ENCODE measurements around the gene RIN1. TPM values are rescaled to one million over a fixed set of nuclear protein-coding genes. Genes with fewer than 3 reads are reported as not detected.
A peak's percentile ranks its signal among the peaks of the same experiment; 100 is the strongest.

Gene RIN1
- total and polyA plus RNA-seq, 2 of the 13 experiments (the other 11 are each of a cell fraction or from before 2014, with no cell fraction given) = 2.4 to 4.1 TPM

DNA sequence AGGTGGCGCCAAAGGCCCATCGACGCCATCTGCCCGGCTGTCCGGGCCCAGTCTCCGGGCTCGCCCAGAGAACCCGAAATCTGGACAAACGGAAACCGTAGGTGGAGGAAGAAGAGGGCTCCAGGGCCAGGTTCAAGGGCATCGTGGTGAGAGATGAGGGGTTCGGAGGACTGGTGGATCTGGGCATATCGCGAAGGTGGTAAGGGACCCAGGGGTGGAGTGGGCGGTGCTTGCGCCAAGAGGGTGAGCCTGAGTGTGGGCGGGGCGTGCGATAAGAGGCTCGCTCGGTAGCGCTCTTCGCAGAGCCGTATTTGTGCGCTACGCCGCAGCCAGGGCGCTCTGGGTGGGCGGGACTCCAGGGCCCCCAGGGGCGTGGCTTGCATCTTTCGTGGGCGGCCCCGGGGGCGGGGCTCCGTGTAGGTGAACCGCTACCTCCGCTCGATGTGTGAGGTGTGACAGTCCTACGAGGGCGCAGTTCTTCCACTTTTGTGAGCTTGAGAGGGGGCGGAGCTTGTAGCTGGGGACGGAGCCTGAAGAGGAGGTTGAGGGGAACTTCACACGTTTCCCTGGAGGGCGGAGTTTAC, 24.2 kb downstream of the RIN1 start (continued):
- TF ChIP-seq, protein P1, sequence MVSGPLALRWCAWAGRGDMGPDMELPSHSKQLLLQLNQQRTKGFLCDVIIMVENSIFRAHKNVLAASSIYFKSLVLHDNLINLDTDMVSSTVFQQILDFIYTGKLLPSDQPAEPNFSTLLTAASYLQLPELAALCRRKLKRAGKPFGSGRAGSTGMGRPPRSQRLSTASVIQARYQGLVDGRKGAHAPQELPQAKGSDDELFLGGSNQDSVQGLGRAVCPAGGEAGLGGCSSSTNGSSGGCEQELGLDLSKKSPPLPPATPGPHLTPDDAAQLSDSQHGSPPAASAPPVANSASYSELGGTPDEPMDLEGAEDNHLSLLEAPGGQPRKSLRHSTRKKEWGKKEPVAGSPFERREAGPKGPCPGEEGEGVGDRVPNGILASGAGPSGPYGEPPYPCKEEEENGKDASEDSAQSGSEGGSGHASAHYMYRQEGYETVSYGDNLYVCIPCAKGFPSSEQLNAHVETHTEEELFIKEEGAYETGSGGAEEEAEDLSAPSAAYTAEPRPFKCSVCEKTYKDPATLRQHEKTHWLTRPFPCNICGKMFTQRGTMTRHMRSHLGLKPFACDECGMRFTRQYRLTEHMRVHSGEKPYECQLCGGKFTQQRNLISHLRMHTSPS (CRISPR knock-in tag; IDR thresholded peaks at IDR 0.05; ENCODE audit: low read depth) = peak; percentile 18; the same call in 1 of the 2 replicates
- TF ChIP-seq, protein P2, sequence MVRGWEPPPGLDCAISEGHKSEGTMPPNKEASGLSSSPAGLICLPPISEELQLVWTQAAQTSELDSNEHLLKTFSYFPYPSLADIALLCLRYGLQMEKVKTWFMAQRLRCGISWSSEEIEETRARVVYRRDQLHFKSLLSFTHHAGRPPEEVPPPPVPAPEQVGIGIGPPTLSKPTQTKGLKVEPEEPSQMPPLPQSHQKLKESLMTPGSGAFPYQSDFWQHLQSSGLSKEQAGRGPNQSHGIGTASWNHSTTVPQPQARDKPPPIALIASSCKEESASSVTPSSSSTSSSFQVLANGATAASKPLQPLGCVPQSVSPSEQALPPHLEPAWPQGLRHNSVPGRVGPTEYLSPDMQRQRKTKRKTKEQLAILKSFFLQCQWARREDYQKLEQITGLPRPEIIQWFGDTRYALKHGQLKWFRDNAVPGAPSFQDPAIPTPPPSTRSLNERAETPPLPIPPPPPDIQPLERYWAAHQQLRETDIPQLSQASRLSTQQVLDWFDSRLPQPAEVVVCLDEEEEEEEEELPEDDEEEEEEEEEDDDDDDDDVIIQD (CRISPR knock-in tag; IDR thresholded peaks at IDR 0.05; ENCODE audit: low read depth) = no peak; the same call in 1 of the 2 replicates
- TF ChIP-seq ZFP41 (CRISPR knock-in tag; IDR thresholded peaks at IDR 0.05; ENCODE audit: borderline replicate concordance) (0 out of 2 replicates have a peak, but pooled peaks have one; percentile 75), ISX (CRISPR knock-in tag; conservative IDR thresholded peaks at IDR 0.05) (no peak), ZNF674 (CRISPR knock-in tag; IDR thresholded peaks at IDR 0.05; ENCODE audit: low read depth) (no peak), RCOR2 (CRISPR knock-in tag; IDR thresholded peaks at IDR 0.05) (no peak), ZNF605 (CRISPR knock-in tag; IDR thresholded peaks at IDR 0.05) (peak; percentile 72; the same call in 1 of the 2 replicates), ZNF713 (CRISPR knock-in tag; IDR thresholded peaks at IDR 0.05) (no peak), NFE2L1 (CRISPR knock-in tag; IDR thresholded peaks at IDR 0.05; ENCODE audit: borderline replicate concordance) (no peak), THYN1 (CRISPR knock-in tag; IDR thresholded peaks at IDR 0.05; ENCODE audit: borderline replicate concordance, low read depth) (no peak), ZFX (CRISPR knock-in tag; IDR thresholded peaks at IDR 0.05; ENCODE audit: low read depth) (peak; percentile 85), ZNF232 (CRISPR knock-in tag; IDR thresholded peaks at IDR 0.05; ENCODE audit: borderline replicate concordance) (no peak), TEAD3 (CRISPR knock-in tag; optimal IDR thresholded peaks at IDR 0.05; ENCODE audit: borderline replicate concordance) (no peak), PRPF4 (IDR thresholded peaks at IDR 0.05; ENCODE audit: low read depth, low read length, poor library complexity, severe bottlenecking) (no peak), ZNF780A (CRISPR knock-in tag; IDR thresholded peaks at IDR 0.05) (no peak)
- TF ChIP-seq, protein P3, sequence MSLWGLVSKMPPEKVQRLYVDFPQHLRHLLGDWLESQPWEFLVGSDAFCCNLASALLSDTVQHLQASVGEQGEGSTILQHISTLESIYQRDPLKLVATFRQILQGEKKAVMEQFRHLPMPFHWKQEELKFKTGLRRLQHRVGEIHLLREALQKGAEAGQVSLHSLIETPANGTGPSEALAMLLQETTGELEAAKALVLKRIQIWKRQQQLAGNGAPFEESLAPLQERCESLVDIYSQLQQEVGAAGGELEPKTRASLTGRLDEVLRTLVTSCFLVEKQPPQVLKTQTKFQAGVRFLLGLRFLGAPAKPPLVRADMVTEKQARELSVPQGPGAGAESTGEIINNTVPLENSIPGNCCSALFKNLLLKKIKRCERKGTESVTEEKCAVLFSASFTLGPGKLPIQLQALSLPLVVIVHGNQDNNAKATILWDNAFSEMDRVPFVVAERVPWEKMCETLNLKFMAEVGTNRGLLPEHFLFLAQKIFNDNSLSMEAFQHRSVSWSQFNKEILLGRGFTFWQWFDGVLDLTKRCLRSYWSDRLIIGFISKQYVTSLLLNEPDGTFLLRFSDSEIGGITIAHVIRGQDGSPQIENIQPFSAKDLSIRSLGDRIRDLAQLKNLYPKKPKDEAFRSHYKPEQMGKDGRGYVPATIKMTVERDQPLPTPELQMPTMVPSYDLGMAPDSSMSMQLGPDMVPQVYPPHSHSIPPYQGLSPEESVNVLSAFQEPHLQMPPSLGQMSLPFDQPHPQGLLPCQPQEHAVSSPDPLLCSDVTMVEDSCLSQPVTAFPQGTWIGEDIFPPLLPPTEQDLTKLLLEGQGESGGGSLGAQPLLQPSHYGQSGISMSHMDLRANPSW (CRISPR knock-in tag; IDR thresholded peaks at IDR 0.05; ENCODE audit: borderline replicate concordance) = peak; percentile 78; the same call in 1 of the 2 replicates
- TF ChIP-seq, protein P4, sequence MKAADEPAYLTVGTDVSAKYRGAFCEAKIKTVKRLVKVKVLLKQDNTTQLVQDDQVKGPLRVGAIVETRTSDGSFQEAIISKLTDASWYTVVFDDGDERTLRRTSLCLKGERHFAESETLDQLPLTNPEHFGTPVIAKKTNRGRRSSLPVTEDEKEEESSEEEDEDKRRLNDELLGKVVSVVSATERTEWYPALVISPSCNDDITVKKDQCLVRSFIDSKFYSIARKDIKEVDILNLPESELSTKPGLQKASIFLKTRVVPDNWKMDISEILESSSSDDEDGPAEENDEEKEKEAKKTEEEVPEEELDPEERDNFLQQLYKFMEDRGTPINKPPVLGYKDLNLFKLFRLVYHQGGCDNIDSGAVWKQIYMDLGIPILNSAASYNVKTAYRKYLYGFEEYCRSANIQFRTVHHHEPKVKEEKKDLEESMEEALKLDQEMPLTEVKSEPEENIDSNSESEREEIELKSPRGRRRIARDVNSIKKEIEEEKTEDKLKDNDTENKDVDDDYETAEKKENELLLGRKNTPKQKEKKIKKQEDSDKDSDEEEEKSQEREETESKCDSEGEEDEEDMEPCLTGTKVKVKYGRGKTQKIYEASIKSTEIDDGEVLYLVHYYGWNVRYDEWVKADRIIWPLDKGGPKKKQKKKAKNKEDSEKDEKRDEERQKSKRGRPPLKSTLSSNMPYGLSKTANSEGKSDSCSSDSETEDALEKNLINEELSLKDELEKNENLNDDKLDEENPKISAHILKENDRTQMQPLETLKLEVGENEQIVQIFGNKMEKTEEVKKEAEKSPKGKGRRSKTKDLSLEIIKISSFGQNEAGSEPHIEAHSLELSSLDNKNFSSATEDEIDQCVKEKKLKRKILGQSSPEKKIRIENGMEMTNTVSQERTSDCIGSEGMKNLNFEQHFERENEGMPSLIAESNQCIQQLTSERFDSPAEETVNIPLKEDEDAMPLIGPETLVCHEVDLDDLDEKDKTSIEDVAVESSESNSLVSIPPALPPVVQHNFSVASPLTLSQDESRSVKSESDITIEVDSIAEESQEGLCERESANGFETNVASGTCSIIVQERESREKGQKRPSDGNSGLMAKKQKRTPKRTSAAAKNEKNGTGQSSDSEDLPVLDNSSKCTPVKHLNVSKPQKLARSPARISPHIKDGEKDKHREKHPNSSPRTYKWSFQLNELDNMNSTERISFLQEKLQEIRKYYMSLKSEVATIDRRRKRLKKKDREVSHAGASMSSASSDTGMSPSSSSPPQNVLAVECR (CRISPR knock-in tag; IDR thresholded peaks at IDR 0.05; ENCODE audit: borderline replicate concordance) = peak; percentile 36; the same call in 1 of the 2 replicates

Data from HepG2 (cell line).